HL-60/S4 treated with retinoic acid at 250 ng/mL for 4 days and 3 days (cell line): ENCODE results near the gene TAL1.

Experiments used
- in situ Hi-C: fragments of 300-500 bp; cut with MboI; formaldehyde crosslinking; loops from 2 replicates; pipeline ENCODE4 v1.7.0; 2022; ENCODE audit warnings: low sequenced_read_pairs

The TAL1 gene

GRCh38 chr1:47179017-47179987 lies 52.7 kb downstream of the TAL1 start:
- in situ Hi-C loops, result loop anchor here (25.0 kb wide), 1 partner anchor 533 kb away; no protein-coding TSS in a partner anchor

- in situ Hi-C loops, result loop anchor here (25.0 kb wide), 1 partner anchor 534 kb away; no protein-coding TSS in a partner anchor
These were observed 53.4 kb downstream of the TAL1 start for GRCh38 chr1:47178654-47179016.

GRCh38 chr1:47178020-47178419 lies 54.0 kb downstream of the TAL1 start:
- in situ Hi-C loops, result loop anchor here (25.0 kb wide), 1 partner anchor 534 kb away; no protein-coding TSS in a partner anchor

- in situ Hi-C loops, result loop anchor here (25.0 kb wide), 1 partner anchor 537 kb away; no protein-coding TSS in a partner anchor
These were observed 56.6 kb downstream of the TAL1 start for GRCh38 chr1:47175227-47175934.

- in situ Hi-C loops, result loop anchor here (25.0 kb wide), 1 partner anchor 538 kb away; no protein-coding TSS in a partner anchor
These were observed 57.4 kb downstream of the TAL1 start for GRCh38 chr1:47174656-47175020.

- in situ Hi-C loops, result no loop called here
These were observed 59.2 kb downstream of the TAL1 start for GRCh38 chr1:47172782-47173181.
